GM12801 (cell line): ENCODE data around the gene P2RX3.

Experiments used
- TF ChIP-seq, protein P1 (sequence below): IDR thresholded peaks from one replicate; pipeline ENCODE4 v1.5.1; 2011; ENCODE audit warnings: control low read depth; ENCODE audit not compliant: insufficient read length; ENCODE audit errors: extremely low read depth

The P2RX3 gene

DNA sequence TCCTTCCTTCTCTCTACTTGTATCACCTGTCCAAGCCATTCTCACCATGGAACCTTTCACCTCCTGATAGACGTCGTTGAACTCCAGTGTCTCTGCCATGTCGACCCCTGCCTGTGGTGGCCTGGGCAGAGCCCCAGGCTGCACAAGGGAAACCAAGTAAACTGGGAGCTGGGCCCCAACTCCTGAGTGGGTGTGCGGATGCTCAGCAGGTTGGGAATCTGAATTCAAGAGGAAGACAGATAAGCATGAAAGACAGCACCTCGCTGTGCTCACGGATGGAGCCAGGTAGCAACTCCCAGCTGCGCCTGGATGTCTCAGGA, 3.2 kb upstream of the P2RX3 start:
- TF ChIP-seq, protein P1, sequence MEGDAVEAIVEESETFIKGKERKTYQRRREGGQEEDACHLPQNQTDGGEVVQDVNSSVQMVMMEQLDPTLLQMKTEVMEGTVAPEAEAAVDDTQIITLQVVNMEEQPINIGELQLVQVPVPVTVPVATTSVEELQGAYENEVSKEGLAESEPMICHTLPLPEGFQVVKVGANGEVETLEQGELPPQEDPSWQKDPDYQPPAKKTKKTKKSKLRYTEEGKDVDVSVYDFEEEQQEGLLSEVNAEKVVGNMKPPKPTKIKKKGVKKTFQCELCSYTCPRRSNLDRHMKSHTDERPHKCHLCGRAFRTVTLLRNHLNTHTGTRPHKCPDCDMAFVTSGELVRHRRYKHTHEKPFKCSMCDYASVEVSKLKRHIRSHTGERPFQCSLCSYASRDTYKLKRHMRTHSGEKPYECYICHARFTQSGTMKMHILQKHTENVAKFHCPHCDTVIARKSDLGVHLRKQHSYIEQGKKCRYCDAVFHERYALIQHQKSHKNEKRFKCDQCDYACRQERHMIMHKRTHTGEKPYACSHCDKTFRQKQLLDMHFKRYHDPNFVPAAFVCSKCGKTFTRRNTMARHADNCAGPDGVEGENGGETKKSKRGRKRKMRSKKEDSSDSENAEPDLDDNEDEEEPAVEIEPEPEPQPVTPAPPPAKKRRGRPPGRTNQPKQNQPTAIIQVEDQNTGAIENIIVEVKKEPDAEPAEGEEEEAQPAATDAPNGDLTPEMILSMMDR: no peak

DNA sequence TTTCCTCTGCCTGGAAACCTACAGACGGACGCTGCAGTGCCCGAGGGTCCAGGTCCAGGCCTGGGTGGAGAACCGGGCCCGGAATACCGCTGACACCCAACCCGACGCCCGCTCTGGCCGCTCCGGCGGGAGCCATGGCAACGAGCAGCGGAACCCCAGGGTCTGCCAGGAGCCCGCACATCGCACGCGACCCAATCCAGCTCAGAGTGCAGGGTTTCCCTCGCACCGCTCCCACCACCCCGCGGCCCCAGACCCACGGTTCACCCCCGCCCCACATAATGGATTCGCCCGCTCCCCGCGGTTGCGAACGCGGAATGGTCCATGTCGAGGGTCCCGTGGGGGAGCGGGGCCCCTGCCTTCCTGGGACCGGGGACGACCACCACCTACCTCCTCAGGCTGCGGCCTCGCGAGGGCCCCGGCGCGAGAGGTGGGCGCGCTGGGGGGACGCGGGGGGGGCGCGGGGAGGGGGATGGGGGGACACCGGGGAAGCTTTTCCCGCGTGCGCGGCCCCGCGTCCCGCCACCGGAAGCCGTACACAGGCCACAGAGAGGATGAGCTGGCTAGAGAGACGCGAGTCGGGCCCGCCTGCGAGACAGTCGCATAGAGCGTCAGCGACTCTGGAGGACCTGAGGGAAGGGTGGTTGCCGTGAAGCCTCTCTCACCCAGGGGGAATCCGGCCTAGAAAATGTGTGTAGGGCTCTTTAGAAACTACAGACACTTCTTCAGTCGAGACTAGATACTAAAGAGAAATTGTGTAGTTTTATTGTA, 2.6 kb upstream of the P2RX3 start, which contains the start of gene SSRP1:
TSS of gene SSRP1 (minus strand) at position 550 of the 768 bp plus-strand sequence. CDS start 771 bp downstream, outside the sequence.
- TF ChIP-seq, protein P1: no peak

DNA sequence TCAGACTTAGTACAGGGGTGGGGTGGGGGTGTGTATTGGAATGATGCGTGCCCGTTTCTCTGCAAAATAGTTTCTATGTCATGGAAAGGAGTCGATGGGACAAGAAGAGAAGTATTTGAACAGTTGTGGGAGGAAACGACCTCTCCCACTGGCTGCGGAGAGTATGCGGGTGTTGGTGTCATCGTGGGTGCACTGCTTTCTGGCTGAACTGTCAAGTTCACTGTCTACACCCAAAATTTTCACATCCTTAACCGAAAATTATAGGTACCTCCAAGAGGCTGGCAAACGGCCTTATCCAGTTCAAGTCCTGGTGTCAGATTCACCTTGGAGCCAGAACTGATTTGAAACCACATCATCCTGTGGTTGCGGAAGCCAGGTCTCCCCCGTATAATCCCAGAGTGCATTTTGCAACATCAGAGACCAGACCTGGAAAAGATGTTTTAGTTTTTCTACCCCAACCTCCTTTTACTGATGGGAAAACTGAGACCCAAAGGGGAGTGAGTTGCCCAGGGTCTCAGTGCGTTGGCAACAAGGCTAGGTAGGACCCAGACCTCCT, 2.0 kb upstream of the P2RX3 start:
- TF ChIP-seq, protein P1: no peak

DNA sequence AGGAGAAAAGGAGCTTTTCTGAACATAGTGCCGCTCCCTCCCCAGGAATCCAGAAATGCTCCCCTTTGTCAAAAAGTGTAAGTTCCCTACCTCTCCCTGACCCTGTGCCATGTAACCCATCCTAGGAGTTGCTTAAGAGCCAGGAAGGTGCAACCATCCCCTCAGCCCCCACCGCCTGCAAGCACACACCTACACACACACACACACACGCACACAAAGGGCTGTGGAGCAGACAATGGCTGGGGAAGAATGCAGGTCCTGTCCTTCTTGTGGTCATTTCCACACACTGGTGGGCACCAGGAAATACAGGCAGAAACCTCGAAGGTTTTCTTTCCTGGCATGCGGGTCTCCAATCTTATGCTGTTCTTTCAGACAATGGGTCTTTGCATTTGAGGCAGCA, 1.2 kb downstream of the P2RX3 start:
- TF ChIP-seq, protein P1: no peak

DNA sequence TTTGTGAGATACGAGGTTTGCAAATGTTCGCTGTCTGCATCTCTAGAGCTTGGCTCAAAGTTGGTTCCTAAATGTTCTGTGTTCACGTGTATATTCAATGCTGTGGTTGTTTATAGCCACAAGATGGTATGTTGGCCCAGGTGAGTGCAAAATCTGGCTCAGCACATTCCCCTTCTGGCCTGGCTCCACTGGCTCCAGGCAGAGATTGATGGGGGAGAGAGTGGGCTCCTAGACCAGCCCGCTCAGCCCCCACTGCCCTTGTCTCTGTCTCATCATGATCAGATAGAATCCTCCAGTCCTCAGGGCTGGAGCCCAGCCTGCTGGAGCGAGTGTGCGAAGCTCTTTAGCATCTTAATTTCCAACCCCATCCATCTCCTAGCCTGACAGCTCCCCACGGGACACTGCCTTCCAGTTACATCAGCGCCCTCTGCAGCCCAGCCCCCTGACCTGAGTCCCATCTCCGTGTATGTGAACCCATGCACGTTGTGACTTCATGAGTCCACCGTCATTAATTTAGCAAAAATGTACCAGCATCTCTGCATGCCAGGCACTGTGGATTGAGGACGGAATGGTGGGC, 2.0 kb downstream of the P2RX3 start:
- TF ChIP-seq, protein P1: no peak

DNA sequence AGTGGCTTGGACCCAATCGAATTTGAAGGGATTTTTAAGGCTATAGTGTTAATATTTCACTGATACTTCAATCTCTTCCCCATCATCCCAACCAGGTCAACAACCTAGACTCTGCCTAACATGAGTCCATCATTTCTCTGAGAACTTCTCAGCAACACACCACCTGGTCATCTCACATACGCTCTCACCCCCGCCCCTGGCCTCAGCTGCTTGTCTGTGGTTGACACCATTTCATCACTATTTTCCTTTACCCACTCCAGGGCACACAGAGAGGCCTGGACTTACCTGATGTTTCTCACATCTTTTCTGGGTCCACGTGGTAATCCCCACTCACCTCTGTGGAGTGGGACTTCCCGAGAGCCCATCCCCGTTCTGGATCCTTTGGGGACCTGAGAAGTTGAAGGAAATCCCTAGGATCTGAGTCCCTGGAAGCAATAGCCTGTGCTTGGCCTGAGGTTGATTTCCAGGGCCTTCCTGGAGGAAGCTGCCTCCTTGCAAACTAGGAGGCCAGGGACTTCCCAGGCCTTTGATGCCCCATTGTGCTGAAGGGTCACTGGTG, 3.2 kb downstream of the P2RX3 start:
- TF ChIP-seq, protein P1: no peak

DNA sequence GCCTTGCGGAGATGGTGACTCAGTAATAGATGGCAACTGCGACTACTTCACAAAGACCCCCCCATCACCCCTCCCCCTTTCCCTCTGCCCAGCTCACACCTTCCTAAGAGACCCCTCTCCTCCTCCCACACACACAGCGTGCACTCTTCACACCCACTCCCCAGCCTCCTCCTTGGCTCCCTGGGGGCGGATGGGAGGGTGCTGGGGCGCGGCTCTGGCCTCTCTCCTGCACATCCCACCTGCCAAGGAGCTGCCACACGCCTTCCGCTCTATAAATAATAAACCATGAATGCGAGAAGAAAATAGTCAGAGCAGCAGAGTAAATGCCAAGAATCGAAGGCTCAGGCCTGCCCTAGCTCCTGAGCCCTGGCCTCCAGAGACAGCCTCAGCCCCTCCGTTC, 4.5 kb downstream of the P2RX3 start:
- TF ChIP-seq, protein P1: no peak
